B cell (primary cell): ENCODE measurements around the gene ZNF213. TPM values are rescaled to one million over a fixed set of nuclear protein-coding genes. Genes with fewer than 3 reads are reported as not detected.

ENCODE experiments used
- ATAC-seq: fragments of 200-7000 bp; cut with Tn5 transposase; one replicate; pipeline ENCODE4 v1.10.0; 2021; ENCODE audit warnings: low read depth, mild to moderate bottlenecking, moderate number of reproducible peaks, moderate library complexity
- CTCF ChIA-PET: fragments of 350-600 bp; sonication (Branson Sonifier 250); formaldehyde crosslinking; loops from one replicate; lab custom pipeline; 2021; ENCODE audit warnings: antibody characterized with exemption, inconsistent platforms; lab: Charles Lee
- POLR2A ChIA-PET: fragments of 350-600 bp; sonication (Branson Sonifier 250); formaldehyde crosslinking; loops from one replicate; lab custom pipeline; 2021; ENCODE audit warnings: antibody characterized with exemption; lab: Charles Lee
- DNase-seq: peaks from one replicate; pipeline ENCODE4 v3.0.0; 2013
- H2AFZ ChIP-seq: 2 replicates; pipeline ENCODE4 v1.6.1; 2012; ENCODE audit warnings: mild to moderate bottlenecking, low read depth, low read length; ENCODE audit not compliant: insufficient read depth, poor library complexity, severe bottlenecking
- H3K27ac ChIP-seq, 2 donors: 1 replicate in 1 of 2; 2 replicates in 1 of 2; pipeline ENCODE4 v1.5.1; 2012 to 2013; ENCODE audit warnings: low read length in 2 of 2, mild to moderate bottlenecking in 2 of 2, moderate library complexity in 1 of 2
- H3K27me3 ChIP-seq, 4 experiments: fragments of 200-600 bp in 1 of 4; sonication (generic) in 1 of 4; replicated peaks in 1 of 4; 1 replicate in 2 of 4; 2 replicates in 2 of 4; pipeline versions ENCODE4 v1.6.1 to v1.7.0; 2013 to 2016; ENCODE audit warnings: low read length in 3 of 4, mild to moderate bottlenecking in 2 of 4, mixed read lengths in 1 of 4, moderate library complexity in 1 of 4; ENCODE audit not compliant: insufficient read depth in 4 of 4, control insufficient read depth in 3 of 4; ENCODE audit errors: control extremely low read depth in 1 of 4
- H3K36me3 ChIP-seq, 2 experiments: replicated peaks in 1 of 2; 1 replicate in 1 of 2; 2 replicates in 1 of 2; pipeline versions ENCODE4 v1.6.1 to v1.7.1; 2013; ENCODE audit warnings: low read length in 1 of 2; ENCODE audit not compliant: insufficient read depth in 2 of 2, control insufficient read depth in 1 of 2; ENCODE audit errors: control extremely low read depth in 1 of 2, extremely low read depth in 1 of 2
- H3K4me1 ChIP-seq, 2 donors: fragments of 200-600 bp in 1 of 2; sonication (generic) in 1 of 2; 1 replicate in 1 of 2; 2 replicates in 1 of 2; pipeline versions ENCODE4 v1.5.1 to v1.6.1; 2013 to 2017; ENCODE audit warnings: low read length in 2 of 2; ENCODE audit not compliant: control insufficient read depth in 2 of 2, insufficient read depth in 2 of 2
- H3K4me2 ChIP-seq: replicated peaks from 2 replicates; pipeline ENCODE3; 2012; ENCODE audit warnings: mild to moderate bottlenecking, low read depth, low read length; ENCODE audit not compliant: poor library complexity, severe bottlenecking
- H3K4me3 ChIP-seq, 5 experiments: fragments of 200-600 bp in 1 of 5; sonication (generic) in 1 of 5; 1 replicate in 3 of 5; 2 replicates in 2 of 5; pipeline versions ENCODE4 v1.5.1 to v1.7.0; 2011 to 2016; ENCODE audit warnings: low read length in 4 of 5, mild to moderate bottlenecking in 4 of 5, low read depth in 2 of 5, control low read depth in 1 of 5, moderate library complexity in 1 of 5; ENCODE audit not compliant: insufficient read depth in 1 of 5; ENCODE audit errors: control extremely low read depth in 1 of 5, extremely low read depth in 1 of 5
- H3K79me2 ChIP-seq: fragments of 200-600 bp; sonication (generic); one replicate; pipeline ENCODE4 v1.6.0; 2016; ENCODE audit warnings: low read length; ENCODE audit not compliant: control insufficient read depth, insufficient read depth
- H3K9ac ChIP-seq: fragments of 200-600 bp; sonication (generic); 2 replicates; pipeline ENCODE4 v1.6.1; 2017; ENCODE audit warnings: mild to moderate bottlenecking, low read length, moderate library complexity
- H3K9me3 ChIP-seq, 3 donors: one replicate each; pipeline versions ENCODE4 v1.6.1 to v1.7.1; 2013; ENCODE audit warnings: low read length in 2 of 3; ENCODE audit not compliant: control insufficient read depth in 2 of 3, insufficient read depth in 1 of 3; ENCODE audit errors: control extremely low read depth in 1 of 3
- H4K20me1 ChIP-seq: 2 replicates; pipeline ENCODE4 v1.6.0; 2012; ENCODE audit warnings: mild to moderate bottlenecking, low read length; ENCODE audit not compliant: insufficient read depth, control insufficient read depth, poor library complexity, severe bottlenecking
- H3K27ac Mint-ChIP-seq: one replicate; pipeline ENCODE4 v1.8.0; 2021; ENCODE audit warnings: mixed read lengths
- H3K27me3 Mint-ChIP-seq: one replicate; pipeline ENCODE4 v1.8.0; 2021; ENCODE audit warnings: mixed read lengths
- H3K4me1 Mint-ChIP-seq: one replicate; pipeline ENCODE4 v1.8.0; 2021; ENCODE audit warnings: mixed read lengths
- H3K4me3 Mint-ChIP-seq: one replicate; pipeline ENCODE4 v1.8.0; 2021; ENCODE audit warnings: mixed read lengths
- H3K9me3 Mint-ChIP-seq: one replicate; pipeline ENCODE4 v1.8.0; 2022; ENCODE audit warnings: mixed read lengths; ENCODE audit not compliant: insufficient read depth
- EZH2 ChIP-seq: IDR thresholded peaks from 2 replicates; pipeline ENCODE4 v1.6.1; 2012; ENCODE audit warnings: borderline replicate concordance, low read depth, mild to moderate bottlenecking, moderate library complexity, low read length; ENCODE audit not compliant: insufficient read depth, poor library complexity, severe bottlenecking
- WGBS: methylation state at CpG from one replicate; pipeline ENCODE4 v1.1.5; 2013; ENCODE audit warnings: missing lambda C conversion rate; ENCODE audit not compliant: insufficient coverage; 5-methylcytosine and 5-hydroxymethylcytosine counted together
- intact Hi-C: fragments of 100-400 bp; cut with micrococcal nuclease; formaldehyde crosslinking; loops from one replicate; pipeline ENCODE4 v1.10.0; 2022
- polyA plus RNA-seq: library from polyadenylated mRNA; depleted of rRNA; stranded (reverse); fragments of >200 nt; gene quantifications from 2 replicates; pipeline ENCODE4 v1.2.3, GENCODE V29; 2012
- total RNA-seq, 2 donors: library from RNA; stranded (reverse); fragments of 120-200 nt in 1 of 2; gene quantifications; 1 replicate in 1 of 2; 2 replicates in 1 of 2; pipeline versions ENCODE4 v1.2.3 to v1.2.4, GENCODE V29; 2013 to 2022
- TF ChIP-seq, protein P1 (sequence below): fragments of 200-600 bp; IDR thresholded peaks from one replicate; pipeline ENCODE4 v1.8.0; 2022; ENCODE audit warnings: antibody characterized with exemption, mild to moderate bottlenecking

The ZNF213 gene
- total and polyA plus RNA-seq, 2 donors (not counting 1 experiment from before 2014, with no cell fraction given) = 1.4 to 7.2 TPM

DNA sequence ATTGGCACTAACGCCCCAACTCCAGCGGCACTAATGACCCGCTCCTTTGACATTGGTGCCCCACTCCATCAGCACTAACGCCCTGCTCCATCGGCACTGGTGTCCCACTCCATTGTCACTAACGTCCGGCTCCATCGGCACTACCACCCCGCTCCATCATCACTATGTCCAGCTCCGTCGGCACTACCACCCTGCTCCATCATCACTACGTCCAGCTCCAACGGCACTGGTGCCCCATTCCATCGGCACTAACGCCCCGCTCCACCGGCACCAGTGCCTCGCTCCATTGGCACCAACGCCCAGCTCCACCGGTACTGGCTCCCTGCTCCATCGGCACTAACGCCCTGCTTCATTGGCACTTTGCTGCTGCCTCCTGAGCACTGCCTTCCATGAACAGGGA is 7.5 kb downstream of the ZNF213 start:
- no peaks in the 10 kb centered on the region for H3K27me3 ChIP-seq
- no peak overlapping the region for H3K27ac ChIP-seq
- POLR2A ChIA-PET = no interaction called here
- no peaks in the 10 kb centered on the region for H3K4me1 ChIP-seq
- H3K27me3 Mint-ChIP-seq = no peaks in the 10 kb centered on the region
- TF ChIP-seq, protein P1, sequence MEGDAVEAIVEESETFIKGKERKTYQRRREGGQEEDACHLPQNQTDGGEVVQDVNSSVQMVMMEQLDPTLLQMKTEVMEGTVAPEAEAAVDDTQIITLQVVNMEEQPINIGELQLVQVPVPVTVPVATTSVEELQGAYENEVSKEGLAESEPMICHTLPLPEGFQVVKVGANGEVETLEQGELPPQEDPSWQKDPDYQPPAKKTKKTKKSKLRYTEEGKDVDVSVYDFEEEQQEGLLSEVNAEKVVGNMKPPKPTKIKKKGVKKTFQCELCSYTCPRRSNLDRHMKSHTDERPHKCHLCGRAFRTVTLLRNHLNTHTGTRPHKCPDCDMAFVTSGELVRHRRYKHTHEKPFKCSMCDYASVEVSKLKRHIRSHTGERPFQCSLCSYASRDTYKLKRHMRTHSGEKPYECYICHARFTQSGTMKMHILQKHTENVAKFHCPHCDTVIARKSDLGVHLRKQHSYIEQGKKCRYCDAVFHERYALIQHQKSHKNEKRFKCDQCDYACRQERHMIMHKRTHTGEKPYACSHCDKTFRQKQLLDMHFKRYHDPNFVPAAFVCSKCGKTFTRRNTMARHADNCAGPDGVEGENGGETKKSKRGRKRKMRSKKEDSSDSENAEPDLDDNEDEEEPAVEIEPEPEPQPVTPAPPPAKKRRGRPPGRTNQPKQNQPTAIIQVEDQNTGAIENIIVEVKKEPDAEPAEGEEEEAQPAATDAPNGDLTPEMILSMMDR = no peak
- TF ChIP-seq EZH2 = no peak
- peaks cover 0 to 28% of the 10 kb centered on the region in 2 experiments for H3K36me3 ChIP-seq
- no peaks in the 10 kb centered on the region for H3K9me3 Mint-ChIP-seq
- peaks cover 8% of the 10 kb centered on the region for H3K79me2 ChIP-seq
- WGBS = 97% methylated on average over 22 of the region's 22 CpGs
- no peaks in the 10 kb centered on the region for H3K4me1 Mint-ChIP-seq
- H3K27ac Mint-ChIP-seq = no peak overlapping the region
- no peak for ATAC-seq
- H2AFZ ChIP-seq = no peak overlapping the region
- no peak overlapping the region for H3K9ac ChIP-seq
- CTCF ChIA-PET = no interaction called here
- DNase-seq = no peak
- H3K4me3 Mint-ChIP-seq = no peak overlapping the region
- no peaks in the 10 kb centered on the region for H4K20me1 ChIP-seq
- no peaks in the 10 kb centered on the region for H3K9me3 ChIP-seq
- H3K4me3 ChIP-seq = no peak overlapping the region
- no peak overlapping the region for H3K4me2 ChIP-seq
- intact Hi-C loops = no loop called here

DNA sequence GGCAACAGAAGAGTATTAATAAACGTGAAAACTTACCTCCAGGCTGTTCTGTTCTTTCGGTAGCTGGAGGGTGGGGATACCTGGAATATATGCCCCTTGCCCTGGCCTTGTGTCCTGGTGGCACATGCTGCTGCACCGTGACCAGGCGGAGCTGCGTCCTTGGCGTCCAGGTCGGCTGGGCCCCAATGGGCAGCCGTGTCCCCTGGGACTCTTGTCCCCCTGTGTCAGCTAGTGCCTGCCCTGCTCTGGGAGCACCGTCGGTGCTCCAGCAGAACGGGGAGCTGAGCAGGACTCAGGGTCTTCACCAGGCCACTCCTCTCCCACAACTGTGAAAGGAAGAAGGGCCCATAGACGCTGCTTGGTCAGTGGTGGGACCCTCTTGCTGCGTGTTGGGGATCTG is 7.9 kb downstream of the ZNF213 start:
- Histone ChIP-seq H3K79me2 (peaks cover 4% of the 10 kb centered on the region), H2AFZ (no peak overlapping the region), H3K4me1 (no peaks in the 10 kb centered on the region), H3K9ac (no peak overlapping the region), H4K20me1 (no peaks in the 10 kb centered on the region), H3K36me3 (peaks cover 0 to 28% of the 10 kb centered on the region in 2 experiments), H3K4me2 (no peak overlapping the region), H3K27ac (no peak overlapping the region), H3K9me3 (no peaks in the 10 kb centered on the region), H3K27me3 (no peaks in the 10 kb centered on the region), H3K4me3 (no peak overlapping the region)
- no peak for DNase-seq
- WGBS = 98% methylated on average over 10 of the region's 13 CpGs
- ChIA-PET POLR2A (no interaction called here), CTCF (no interaction called here)
- TF ChIP-seq, protein P1 = no peak
- TF ChIP-seq EZH2 = no peak
- no peaks in the 10 kb centered on the region for H3K9me3 Mint-ChIP-seq
- intact Hi-C loops = no loop called here
- H3K27me3 Mint-ChIP-seq = no peaks in the 10 kb centered on the region
- ATAC-seq = no peak
- H3K27ac Mint-ChIP-seq = no peak overlapping the region
- H3K4me3 Mint-ChIP-seq = no peak overlapping the region
- no peaks in the 10 kb centered on the region for H3K4me1 Mint-ChIP-seq
